ENCODE results near the gene VCAM1. TPM values are rescaled to one million over a fixed set of nuclear protein-coding genes. Genes with fewer than 3 reads are reported as not detected.
A peak's percentile ranks its signal among the peaks of the same experiment; 100 is the strongest.

Gene VCAM1
- total and polyA plus RNA-seq, 9 of the 15 experiments (the other 6 are each of a cell fraction or from before 2014, with no cell fraction given): 0.04 to 0.13 TPM; not detected in 7

- no peak for TF ChIP-seq ZNF644 (tag; IDR thresholded peaks at IDR 0.05; ENCODE audit: low read depth)
- TF ChIP-seq HDAC2 (IDR thresholded peaks at IDR 0.05): no peak
- TF ChIP-seq KDM5B (IDR thresholded peaks at IDR 0.05; ENCODE audit: insufficient replicate concordance, low read depth, low read length): no peak
- peak; percentile 31; the same call in 1 of the 2 replicates for TF ChIP-seq SMC3 (conservative IDR thresholded peaks at IDR 0.05; ENCODE audit: insufficient read depth, low read depth, low read length)
- TF ChIP-seq C11orf30 (IDR thresholded peaks at IDR 0.05; ENCODE audit: low read depth): peak; percentile 69
- peak; percentile 69; the same call in 1 of the 2 replicates for TF ChIP-seq NFE2L1 (tag; IDR thresholded peaks at IDR 0.05; ENCODE audit: borderline replicate concordance, low read depth)
- no peak for TF ChIP-seq MEF2D (tag; conservative IDR thresholded peaks at IDR 0.05; ENCODE audit: low read depth)
- TF ChIP-seq RAD21 (CRISPR knock-in tag; conservative IDR thresholded peaks at IDR 0.05 in 1 of 2, IDR thresholded peaks at IDR 0.05 in 1 of 2): peak; percentile 50 to 82; a peak in 3 of 4 replicates
- TF ChIP-seq ZNF79 (CRISPR knock-in tag; IDR thresholded peaks at IDR 0.05; ENCODE audit: low read depth): no peak
- no peak for TF ChIP-seq SPI1 (IDR thresholded peaks at IDR 0.05; ENCODE audit: borderline replicate concordance, low read depth, low read length)
- TF ChIP-seq ZC3H8 (IDR thresholded peaks at IDR 0.05): no peak
These were observed 30.7 kb downstream of the VCAM1 start (continued) for GRCh38 chr1:100750005-100750885.

All from K562 (cell line).